OCI-M2 (cell line): ENCODE data around the gene CSAG3.
"Not testable (repeated sequence)": the region's sequence is repeated elsewhere in the genome, so short reads cannot be mapped to it uniquely, and the experiment has no call there.

Experiments used
- DNase-seq: peaks from one replicate; lab custom pipeline; 2025; ENCODE audit not compliant: unreplicated experiment; lab: John Stamatoyannopoulos, UW

Gene CSAG3

DNA sequence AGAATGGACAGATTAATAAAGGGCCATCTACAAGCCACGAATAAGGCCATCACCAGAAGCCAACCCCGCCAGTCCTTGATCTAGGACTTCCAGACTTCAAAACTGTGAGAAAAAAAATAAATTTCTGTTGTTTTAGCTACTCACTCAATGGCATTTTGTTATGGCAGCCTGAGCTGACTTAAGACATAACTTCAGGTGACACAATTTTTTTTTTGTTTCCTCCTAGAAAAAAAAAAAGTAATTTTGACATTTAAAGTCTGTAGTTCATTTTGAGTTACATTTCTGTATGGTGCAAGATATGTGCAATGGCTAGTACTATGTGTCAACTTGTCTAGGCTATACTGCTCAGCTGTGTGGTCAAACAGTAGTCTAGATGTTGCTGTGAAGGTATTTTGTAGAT lies at the start of gene CSAG3:
CSAG3 (plus strand) TSS at position 301 of the 400 bp plus-strand sequence.
- DNase-seq, result not testable (repeated sequence)

- not testable (repeated sequence) for DNase-seq
Measured at GRCh38 chrX:152713195-152713594, 45.8 kb upstream of the CSAG3 start.

DNA sequence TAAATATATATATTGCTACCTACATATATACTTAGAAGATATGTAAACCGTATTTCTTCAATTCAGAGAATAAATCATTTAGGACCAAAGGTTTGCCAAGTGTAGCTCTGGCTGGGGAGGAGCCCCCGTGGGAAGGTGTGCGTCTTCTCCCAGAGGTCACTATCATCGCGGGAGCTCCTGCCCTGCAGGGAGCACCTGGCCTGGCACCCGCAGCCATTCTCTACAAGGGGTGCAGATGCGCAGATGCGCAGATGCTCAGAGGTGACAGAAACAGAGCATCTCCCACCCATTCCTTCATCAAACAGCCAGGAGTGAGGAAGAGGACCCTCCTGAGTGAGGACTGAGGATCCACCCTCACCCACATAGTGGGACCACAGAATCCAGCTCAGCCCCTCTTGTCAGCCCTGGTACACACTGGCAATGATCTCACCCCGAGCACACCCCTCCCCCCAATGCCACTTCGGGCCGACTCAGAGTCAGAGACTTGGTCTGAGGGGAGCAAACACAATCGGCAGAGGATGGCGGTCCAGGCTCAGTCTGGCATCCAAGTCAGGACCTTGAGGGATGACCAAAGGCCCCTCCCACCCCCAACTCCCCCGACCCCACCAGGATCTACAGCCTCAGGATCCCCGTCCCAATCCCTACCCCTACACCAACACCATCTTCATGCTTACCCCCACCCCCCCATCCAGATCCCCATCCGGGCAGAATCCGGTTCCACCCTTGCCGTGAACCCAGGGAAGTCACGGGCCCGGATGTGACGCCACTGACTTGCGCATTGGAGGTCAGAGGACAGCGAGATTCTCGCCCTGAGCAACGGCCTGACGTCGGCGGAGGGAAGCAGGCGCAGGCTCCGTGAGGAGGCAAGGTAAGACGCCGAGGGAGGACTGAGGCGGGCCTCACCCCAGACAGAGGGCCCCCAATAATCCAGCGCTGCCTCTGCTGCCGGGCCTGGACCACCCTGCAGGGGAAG lies 44.9 kb upstream of the CSAG3 start, which contains the start of gene MAGEA2B:
MAGEA2B (plus strand) TSS at position 814 of the 973 bp plus-strand sequence. CDS start 2,479 bp downstream, outside the sequence.
- DNase-seq, result not testable (repeated sequence)

DNA sequence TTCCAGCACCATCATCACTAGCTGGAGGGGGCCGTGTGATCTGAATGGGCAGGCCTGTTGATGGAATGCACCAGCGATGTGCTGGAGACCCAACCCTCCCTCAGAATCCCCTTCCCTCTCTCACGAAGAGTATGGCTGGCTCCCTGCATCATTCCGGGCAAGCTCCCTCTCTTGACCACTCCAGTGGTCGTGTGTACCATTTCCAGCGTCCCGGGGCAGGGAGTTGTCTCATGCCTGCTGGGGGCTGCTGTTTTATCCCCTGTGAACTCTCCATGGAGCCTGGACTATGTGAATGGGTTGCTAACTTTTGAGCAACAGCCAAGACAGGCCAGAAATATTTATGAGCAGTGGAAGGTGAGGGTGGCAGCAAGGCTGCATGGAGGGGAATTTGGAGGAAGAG lies 33.6 kb upstream of the CSAG3 start:
- no peak for DNase-seq

GRCh38 chrX:152733261-152733975 lies 25.6 kb upstream of the CSAG3 start, which contains the start of the genes CSAG1 and MAGEA12:
Gene CSAG1 (minus strand): TSS chrX:152733721. CDS start chrX:152732460, 1,261 bp downstream.
Gene MAGEA12 (plus strand): TSS chrX:152733757. CDS start chrX:152736162, 2,405 bp downstream.
- no peak for DNase-seq

- DNase-seq, result not testable (repeated sequence)
Measured at GRCh38 chrX:152734143-152734858, 24.7 kb upstream of the CSAG3 start.

GRCh38 chrX:152735101-152735500 lies 23.9 kb upstream of the CSAG3 start:
- no peak for DNase-seq

DNA sequence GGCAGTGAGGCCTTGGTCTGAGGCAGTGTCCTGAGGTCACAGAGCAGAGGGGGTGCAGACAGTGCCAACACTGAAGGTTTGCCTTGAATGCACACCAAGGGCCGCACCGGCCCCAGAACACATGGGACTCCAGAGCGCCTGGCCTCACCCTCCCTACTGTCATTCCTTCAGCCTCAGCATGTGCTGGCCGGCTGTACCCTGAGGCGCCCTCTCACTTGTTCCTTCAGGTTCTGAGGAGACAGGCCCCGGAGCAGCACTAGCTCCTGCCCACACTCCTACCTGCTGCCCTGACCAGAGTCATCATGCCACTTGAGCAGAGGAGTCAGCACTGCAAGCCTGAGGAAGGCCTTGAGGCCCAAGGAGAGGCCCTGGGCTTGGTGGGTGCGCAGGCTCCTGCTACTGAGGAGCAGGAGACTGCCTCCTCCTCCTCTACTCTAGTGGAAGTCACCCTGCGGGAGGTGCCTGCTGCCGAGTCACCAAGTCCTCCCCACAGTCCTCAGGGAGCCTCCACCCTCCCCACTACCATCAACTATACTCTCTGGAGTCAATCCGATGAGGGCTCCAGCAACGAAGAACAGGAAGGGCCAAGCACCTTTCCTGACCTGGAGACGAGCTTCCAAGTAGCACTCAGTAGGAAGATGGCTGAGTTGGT lies 23.0 kb upstream of the CSAG3 start:
- no peak for DNase-seq

GRCh38 chrX:152736528-152736927 lies 22.5 kb upstream of the CSAG3 start:
- not testable (repeated sequence) for DNase-seq

GRCh38 chrX:152738560-152738959 lies 20.5 kb upstream of the CSAG3 start:
- no peak for DNase-seq

- DNase-seq, result not testable (repeated sequence)
Measured at GRCh38 chrX:152753686-152754650, 5.0 kb upstream of the CSAG3 start, which contains the start of gene MAGEA2. Gene MAGEA2 (minus strand): TSS chrX:152753842. CDS start chrX:152751363, 2,479 bp downstream.

DNA sequence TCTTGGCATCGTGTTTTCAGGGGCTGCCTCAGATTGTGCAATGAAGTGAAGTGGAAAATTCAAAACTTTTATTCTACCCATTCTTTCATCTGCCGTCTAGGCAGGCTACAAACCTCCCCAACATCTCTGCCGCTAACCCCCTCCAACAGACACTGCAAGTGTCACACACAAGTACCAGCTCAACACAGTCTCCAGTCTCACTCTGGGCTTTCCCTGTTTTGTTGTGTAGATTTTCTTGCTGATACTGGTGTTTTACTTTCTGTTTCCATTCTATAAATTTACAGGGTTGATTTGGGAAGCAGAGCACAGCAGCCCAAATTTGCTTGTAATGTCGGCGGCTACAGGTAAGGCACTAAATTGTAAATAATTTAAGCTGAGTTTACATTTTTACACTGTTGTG lies 4.1 kb upstream of the CSAG3 start:
- not testable (repeated sequence) for DNase-seq

- not testable (repeated sequence) for DNase-seq
Measured at GRCh38 chrX:152759544-152759943, 526 bp downstream of the CSAG3 start.

DNA sequence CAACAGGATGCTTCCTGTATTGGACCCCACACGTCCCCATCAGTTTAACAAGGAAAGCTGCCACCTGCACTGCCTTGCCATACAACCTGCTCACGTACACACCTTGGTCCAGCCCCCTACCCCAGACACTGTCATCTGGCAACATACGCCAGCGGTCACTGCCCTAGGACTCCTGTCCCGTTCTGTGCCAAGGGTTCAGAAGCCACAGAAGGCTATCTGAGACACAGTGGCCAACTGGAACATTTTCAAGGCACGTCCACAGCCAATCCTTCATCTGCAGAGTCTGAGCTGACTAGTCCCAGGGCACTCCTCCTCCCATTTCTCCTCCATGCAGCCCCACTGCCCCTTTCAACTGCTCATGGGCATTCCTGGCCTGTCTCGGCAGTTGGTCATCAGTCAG lies 2.6 kb downstream of the CSAG3 start:
- not testable (repeated sequence) for DNase-seq

GRCh38 chrX:152766562-152766961 lies 7.5 kb downstream of the CSAG3 start:
- DNase-seq, result not testable (repeated sequence)

DNA sequence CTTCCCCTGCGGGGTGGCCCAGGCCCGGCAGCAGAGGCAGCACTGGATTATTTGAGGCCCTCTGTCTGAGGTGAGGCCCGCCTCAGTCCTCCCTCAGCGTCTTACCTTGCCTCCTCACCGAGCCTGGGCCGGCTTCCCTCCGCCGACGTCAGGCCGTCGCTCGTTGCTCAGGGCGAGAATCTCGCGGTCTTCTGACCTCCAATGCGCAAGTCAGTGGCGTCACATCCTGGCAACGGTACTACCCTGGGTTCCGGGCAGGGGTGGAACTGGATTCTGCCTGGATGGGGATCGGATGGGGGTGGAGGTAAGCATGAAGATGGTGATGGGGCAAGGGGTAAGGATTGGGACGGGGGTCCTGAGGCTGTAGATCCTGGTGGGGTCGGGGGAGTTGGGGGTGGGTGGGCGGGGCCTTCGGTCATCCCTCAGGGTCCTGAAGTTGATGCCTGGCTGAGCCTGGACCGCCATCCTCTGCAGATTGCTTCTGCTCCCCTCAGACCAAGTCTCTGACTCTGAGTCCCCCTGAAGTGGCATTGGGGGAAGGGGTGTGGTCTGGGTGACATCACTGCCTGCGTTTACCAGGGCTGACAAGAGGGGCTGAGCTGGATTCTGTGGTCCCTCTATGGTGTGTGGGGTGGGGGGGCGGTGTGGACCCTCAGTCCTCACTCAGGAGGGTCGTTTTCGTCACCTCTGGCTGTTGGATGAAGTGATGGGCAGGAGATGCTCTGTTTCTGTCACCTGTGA lies 10.7 kb downstream of the CSAG3 start, which contains the start of gene MAGEA6:
MAGEA6 (minus strand) TSS at position 141 of the 741 bp plus-strand sequence. CDS start 2,039 bp downstream, outside the sequence.
- not testable (repeated sequence) for DNase-seq

DNA sequence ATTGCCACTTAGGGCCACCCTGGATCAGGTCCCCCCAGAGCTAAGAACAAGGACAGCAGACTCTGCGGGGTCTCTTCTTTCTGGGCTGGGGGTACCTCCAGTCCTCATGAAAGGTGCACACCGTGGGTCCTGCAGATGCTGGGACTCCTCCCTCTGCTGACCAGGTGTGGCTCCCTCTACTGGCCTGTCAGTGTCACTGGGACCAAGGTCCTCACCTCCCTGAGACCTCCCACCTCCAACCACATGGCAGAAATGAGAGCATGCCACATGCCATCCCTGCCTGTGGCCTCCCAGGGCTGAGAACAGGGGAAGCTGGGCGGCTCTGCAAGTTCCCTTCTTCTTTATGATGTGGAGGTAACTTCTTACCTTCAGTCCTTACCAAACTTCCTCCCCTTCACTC lies 28.0 kb downstream of the CSAG3 start:
- DNase-seq, result not testable (repeated sequence)

DNA sequence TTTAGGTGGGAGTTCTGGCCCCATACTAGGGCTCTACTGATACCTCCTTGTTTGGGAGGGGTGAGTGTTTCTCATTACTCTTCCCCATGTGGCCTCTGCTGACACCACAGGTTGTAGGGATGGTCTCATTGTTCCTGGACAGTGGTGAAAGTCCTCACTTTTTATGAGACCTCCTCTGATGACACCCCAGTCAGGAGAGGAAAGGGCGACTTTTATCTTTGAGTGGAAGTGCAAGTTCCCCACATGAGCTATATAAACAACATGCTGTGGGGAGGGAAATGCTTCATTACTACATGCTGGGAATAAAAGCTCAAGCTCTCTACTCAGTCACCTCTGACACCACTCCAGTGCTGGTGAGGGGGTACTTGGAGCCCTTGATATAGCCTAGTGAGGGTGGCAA lies 39.9 kb downstream of the CSAG3 start:
- DNase-seq, result no peak
